ENCODE results near the gene NOM1. TPM values are rescaled to one million over a fixed set of nuclear protein-coding genes. Genes with fewer than 3 reads are reported as not detected.
"Not testable (repeated sequence)": the region's sequence is repeated elsewhere in the genome, so short reads cannot be mapped to it uniquely, and the experiment has no call there.

Gene NOM1
- total and polyA plus RNA-seq, 2 donors (not counting 3 experiments of a cell fraction or from before 2014, with no cell fraction given): 13.7 to 38.6 TPM

DNA sequence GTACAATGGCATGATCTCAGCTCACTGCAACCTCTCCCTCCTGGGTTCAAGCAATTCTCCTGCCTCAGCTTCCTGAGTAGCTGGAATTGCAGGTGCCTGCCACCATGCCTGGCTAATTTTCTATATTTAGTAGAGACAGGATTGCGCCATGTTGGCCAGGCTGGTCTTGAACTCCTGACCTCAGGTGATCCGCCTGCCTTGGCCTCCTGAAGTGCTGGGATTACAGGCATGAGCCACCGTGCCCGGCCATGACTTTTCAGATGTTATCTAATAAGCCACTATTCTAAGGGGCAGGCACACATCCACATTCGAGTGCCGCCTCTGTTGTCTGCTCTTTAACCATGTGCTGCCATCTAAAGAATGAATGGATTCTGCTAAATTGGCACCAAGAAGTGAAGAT, 27.2 kb upstream of the NOM1 start:
- H3K36me3 ChIP-seq (ENCODE audit: control insufficient read depth in 2 of 2, extremely low read depth in 1 of 2, insufficient read depth in 2 of 2, low read length in 2 of 2); BruUV-seq (replicated peaks); H3K4me2 ChIP-seq (ENCODE audit: insufficient read depth, low read length); H2AFZ ChIP-seq (ENCODE audit: low read depth, low read length); H3K9ac ChIP-seq (replicated peaks; ENCODE audit: extremely low read depth, insufficient read depth, low read length); H4K20me1 ChIP-seq (replicated peaks; ENCODE audit: control insufficient read depth, extremely low read depth, insufficient read depth, low read length); FAIRE-seq; intact Hi-C loops (cut with micrococcal nuclease); H3K27ac ChIP-seq (ENCODE audit: insufficient read depth, low read depth, low read length); POLR2A ChIA-PET; H3K9me1 ChIP-seq (replicated peaks; ENCODE audit: control insufficient read depth, extremely low read depth, insufficient read depth, low read length); H3K79me2 ChIP-seq (ENCODE audit: control insufficient read depth, insufficient read depth, low read length); H3K4me3 ChIP-seq (replicated peaks in 1 of 3; ENCODE audit: insufficient read depth in 1 of 3, low read depth in 1 of 3, low read length in 3 of 3); CTCF ChIA-PET; H3K9me3 ChIP-seq (replicated peaks; ENCODE audit: control insufficient read depth, insufficient read depth, low read length); H3K4me1 ChIP-seq (ENCODE audit: control insufficient read depth, extremely low read depth, insufficient read depth, low read length); dilution Hi-C loops (cut with MboI; ENCODE audit: extremely low pct_ligation_motif_present, low sequenced_read_pairs); H3K27me3 ChIP-seq (ENCODE audit: control insufficient read depth in 2 of 2, insufficient read depth in 2 of 2, low read length in 2 of 2); DNase-seq (ENCODE audit: low read depth, low spot score): not testable (repeated sequence)

- FAIRE-seq; dilution Hi-C loops (cut with MboI; ENCODE audit: extremely low pct_ligation_motif_present, low sequenced_read_pairs); H3K9ac ChIP-seq (replicated peaks; ENCODE audit: extremely low read depth, insufficient read depth, low read length); BruUV-seq (replicated peaks); H3K27me3 ChIP-seq (ENCODE audit: control insufficient read depth in 2 of 2, insufficient read depth in 2 of 2, low read length in 2 of 2); H4K20me1 ChIP-seq (replicated peaks; ENCODE audit: control insufficient read depth, extremely low read depth, insufficient read depth, low read length); H3K9me3 ChIP-seq (replicated peaks; ENCODE audit: control insufficient read depth, insufficient read depth, low read length); intact Hi-C loops (cut with micrococcal nuclease); H2AFZ ChIP-seq (ENCODE audit: low read depth, low read length); H3K9me1 ChIP-seq (replicated peaks; ENCODE audit: control insufficient read depth, extremely low read depth, insufficient read depth, low read length); H3K36me3 ChIP-seq (ENCODE audit: control insufficient read depth in 2 of 2, extremely low read depth in 1 of 2, insufficient read depth in 2 of 2, low read length in 2 of 2); H3K4me2 ChIP-seq (ENCODE audit: insufficient read depth, low read length); H3K27ac ChIP-seq (ENCODE audit: insufficient read depth, low read depth, low read length); DNase-seq (ENCODE audit: low read depth, low spot score); H3K4me3 ChIP-seq (replicated peaks in 1 of 3; ENCODE audit: insufficient read depth in 1 of 3, low read depth in 1 of 3, low read length in 3 of 3); H3K79me2 ChIP-seq (ENCODE audit: control insufficient read depth, insufficient read depth, low read length): not testable (repeated sequence)
- peaks cover 12% of the 10 kb centered on the region for H3K4me1 ChIP-seq (ENCODE audit: control insufficient read depth, extremely low read depth, insufficient read depth, low read length)
- POLR2A ChIA-PET: interaction anchor here (0.5 kb wide), 1 partner anchor 368 kb away, joined by 6 read pairs; no protein-coding TSS in a partner anchor
- CTCF ChIA-PET: interaction anchor here (1.9 kb wide), 1 partner anchor 24 kb away, joined by 11 read pairs; the partner anchor contains the start of gene NOM1
Measured at GRCh38 chr7:156925821-156926220, 23.7 kb upstream of the NOM1 start.

Data from endothelial cell of umbilical vein (primary cell).